NCI-H1930 (cell line): Measurements from ENCODE around the gene KIF3A.

Experiments used
- DNase-seq, 2 experiments: peaks; one replicate each; lab custom pipeline; 2025; lab: John Stamatoyannopoulos, UW

KIF3A gene

GRCh38 chr5:132677682-132678400 is 59.5 kb downstream of the KIF3A start:
- DNase-seq = no peak

- DNase-seq = no peak
Measured at GRCh38 chr5:132677191-132677590, 60.2 kb downstream of the KIF3A start.

DNA sequence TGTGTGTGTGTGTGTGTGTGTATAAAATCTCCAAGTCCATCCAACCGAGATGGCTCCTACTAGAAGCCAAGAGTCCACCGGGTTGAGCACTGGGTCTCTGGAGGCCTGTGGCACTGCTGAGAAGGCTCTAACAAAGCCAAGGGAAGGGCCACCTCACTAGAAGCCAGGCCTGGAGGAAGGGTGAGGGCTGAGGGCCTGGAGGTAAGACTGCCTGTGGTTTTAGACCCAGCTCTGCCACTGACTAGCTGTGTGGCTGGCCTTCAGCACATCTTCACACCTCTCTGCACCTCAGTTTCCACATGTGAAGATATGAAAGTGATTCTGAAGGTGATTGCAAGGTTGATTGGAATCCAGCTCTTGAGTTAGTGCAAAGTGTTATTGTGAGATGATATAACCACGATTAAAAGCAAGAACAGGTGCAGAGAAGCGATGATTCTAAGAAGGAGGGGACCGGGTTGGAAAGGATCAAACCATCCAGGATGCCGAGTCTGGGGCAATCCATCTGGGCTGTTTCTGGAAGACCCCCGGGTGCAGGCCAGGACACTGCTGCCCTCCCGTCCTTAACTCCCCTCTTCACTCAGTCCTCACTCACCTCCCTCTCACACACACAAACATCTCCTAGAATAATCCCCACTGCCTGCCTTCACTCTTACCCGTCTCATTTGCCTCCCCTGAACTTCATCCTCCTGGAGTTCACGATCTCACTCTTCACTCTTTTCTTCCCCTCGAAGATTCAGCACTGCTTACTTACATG is 61.2 kb downstream of the KIF3A start:
- DNase-seq = no peak

DNA sequence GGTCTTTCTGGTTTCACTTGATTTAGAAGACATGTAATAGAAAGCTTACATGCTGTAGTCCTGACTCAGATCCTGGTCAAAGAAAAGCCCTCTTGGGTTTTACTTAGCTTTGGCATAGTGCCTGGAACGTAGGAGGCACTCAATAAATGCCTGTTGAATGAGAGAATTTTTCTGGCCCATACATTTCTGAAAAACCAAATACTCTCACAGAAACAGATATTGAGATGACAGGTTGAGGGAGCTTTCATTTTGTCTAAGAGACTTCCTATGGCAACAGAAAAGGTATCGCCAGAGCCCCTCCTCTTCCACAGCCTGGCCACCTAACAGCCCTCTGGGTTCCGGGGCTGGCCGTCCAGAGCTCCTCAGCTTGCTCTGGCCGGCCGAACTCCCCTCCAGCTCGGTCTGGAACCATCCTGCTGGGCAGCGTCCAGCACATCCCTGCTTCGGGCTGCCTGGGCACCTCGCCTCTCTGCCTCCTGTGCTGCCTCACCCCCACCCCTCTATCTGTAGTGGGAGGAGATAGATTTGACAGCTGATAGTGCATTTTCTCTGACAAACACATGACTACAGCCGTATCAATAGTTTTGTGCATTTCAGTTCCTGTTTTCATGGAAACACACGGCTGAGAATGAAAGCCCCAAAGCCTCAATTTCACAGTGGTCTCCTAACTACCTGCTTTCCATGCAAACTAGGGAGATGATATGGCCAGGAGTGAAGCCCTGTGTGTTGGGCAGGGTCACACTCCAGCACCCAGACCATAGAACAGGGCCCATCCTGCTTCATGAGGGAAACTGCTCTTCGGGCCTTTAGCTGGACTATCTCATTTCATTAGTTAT is 62.5 kb downstream of the KIF3A start:
- no peak for DNase-seq

- DNase-seq = no peak
Measured at GRCh38 chr5:132673939-132674630, 63.3 kb downstream of the KIF3A start, which contains the start of gene IL4. Gene IL4, plus strand, starts transcription at chr5:132673989. Its CDS starts 62 bp downstream, at chr5:132674051.

- DNase-seq = no peak
Measured at GRCh38 chr5:132673488-132673887, 63.9 kb downstream of the KIF3A start.

- DNase-seq = no peak
Measured at GRCh38 chr5:132671000-132671399, 66.3 kb downstream of the KIF3A start.

GRCh38 chr5:132669966-132670882 is 67.1 kb downstream of the KIF3A start:
- DNase-seq = no peak

GRCh38 chr5:132669455-132669820 is 67.9 kb downstream of the KIF3A start:
- DNase-seq = no peak

GRCh38 chr5:132668706-132669454 is 68.5 kb downstream of the KIF3A start:
- no peak for DNase-seq

GRCh38 chr5:132667761-132668705 is 69.3 kb downstream of the KIF3A start:
- no peak for DNase-seq

DNA sequence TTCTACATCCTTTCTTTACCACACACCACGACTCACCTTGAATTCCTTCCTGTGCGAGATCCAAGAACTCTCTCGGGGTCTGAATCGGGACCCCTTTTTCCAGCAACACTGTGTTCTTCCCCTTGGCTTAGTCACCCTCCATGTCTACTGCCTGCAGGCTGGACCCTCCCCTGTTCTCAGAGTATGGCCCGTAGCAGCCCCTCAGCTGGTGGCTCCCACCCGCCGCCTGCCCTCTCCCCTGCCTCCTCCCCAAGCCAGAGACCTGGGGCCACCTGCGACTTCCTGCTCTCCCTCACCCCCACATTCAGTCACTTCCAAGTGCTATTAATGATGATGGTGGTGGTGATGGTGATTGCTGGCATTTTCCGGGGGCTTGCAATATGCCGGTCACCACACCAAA is 70.0 kb downstream of the KIF3A start:
- no peak for DNase-seq

DNA sequence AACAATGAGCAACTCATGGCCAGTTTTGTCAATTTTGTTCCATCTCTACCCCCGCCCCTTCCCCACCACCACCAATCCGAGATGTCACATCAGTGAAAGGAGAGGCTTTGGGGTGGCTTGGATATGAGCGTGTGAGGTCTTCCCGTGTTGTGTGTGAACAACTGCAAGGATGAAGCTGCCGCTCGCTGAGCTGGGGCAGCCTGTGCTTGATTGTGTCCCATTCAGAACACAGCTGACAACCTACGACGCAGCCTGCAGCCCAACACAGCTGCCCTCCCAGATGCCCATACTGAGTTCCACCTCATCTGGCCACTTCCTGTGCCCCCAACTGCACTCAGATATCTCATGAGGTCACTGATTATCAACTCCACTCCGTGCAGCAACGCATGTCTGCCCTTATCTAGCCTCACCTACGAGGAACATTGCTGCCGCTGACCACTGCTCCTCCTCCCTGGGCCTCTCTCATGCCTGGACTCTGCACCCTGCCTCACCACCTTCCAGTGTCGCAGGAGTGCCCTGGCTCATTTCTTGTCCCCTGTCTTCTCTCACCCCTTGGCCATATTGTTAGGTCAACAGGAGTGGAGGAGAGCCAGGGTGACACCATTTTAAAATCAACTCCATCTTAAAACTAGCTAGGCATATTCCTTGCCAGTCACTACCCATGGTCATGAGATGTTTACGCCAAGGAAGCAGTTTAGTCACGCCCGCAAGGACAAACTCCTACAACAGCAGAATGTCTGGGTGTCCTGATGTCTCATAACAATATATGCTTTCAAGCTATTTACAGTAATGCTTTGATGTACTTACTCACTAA is 70.8 kb downstream of the KIF3A start:
- no peak for DNase-seq

- no peak for DNase-seq
Measured at GRCh38 chr5:132665574-132666080, 71.7 kb downstream of the KIF3A start.

DNA sequence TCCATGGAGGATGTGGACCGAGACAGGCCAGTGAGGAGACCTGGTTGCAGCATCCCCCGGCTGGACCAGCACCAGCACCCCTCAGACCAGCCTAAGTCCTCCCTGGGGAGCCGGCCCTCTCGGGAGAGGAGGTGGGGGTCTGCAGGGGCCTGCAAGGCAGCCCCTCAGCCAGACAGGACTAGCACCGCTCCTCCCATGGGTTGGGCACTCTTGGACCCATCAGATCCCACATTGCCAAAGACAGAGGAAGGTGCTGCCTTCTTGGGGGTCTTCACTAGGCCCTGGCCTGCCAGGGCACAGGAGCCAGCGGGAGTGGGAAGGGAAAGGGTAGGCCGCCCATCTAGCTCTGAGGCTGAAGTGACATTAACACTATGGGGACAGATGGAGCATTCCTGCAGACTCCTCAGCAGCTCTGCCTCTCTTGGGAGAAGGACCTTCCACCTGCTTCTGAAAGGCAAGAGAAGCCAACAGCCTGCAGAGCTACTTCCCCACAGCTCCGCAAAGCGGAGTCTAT is 72.6 kb downstream of the KIF3A start:
- no peak for DNase-seq

DNA sequence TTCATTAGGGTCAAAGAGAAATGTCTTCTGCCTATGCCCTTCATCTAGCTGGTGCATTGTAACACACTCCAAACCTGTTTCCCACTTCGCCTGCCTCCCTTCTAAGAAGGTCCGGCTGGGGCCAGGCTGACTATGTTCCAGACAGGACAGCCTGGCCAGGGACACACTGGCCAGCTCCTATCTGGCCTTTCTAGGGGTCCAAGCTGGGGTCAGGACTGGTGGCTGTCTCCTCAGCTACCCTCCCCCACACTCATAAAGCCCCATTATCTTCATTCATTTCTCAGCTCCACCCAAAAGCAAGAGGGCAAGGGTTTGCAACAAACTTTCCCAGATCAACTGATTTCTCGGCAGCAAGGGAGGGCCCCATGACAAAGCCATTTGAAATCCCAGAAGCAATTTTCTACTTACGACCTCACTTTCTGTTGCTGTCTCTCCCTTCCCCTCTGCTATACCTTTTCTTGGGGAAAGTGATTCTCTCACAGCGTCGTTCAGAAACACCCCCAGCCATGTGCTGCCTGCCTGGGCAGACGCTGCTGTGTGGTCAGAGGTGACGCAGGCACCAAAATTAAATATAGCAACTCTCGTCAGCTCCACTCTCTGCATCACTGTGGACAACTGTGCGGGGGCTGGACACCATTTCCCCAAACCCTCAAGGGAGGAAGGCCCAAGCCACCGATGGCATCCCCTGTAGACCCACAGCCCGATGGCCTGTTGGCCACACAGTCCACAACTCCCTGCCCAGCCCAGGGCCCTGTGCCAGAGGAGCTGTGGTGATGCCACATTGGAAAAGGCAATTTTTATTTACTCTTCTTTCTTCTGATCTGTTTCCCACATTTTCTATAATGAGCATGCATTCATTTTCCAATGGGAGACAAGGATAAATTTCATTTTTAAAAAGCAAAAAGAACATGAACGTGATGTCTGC is 73.3 kb downstream of the KIF3A start:
- no peak for DNase-seq
